Endothelial cell of umbilical vein (primary cell): ENCODE results near the gene DAGLB. TPM values are rescaled to one million over a fixed set of nuclear protein-coding genes. Genes with fewer than 3 reads are reported as not detected.
"Not testable (repeated sequence)": the region's sequence is repeated elsewhere in the genome, so short reads cannot be mapped to it uniquely, and the experiment has no call there.

Experiments
- BruUV-seq: library from RNA; stranded (reverse); fragments of 400-500 nt; replicated peaks from 2 replicates; lab custom pipeline; 2021; lab: Mats Ljungman, UMichigan
- CTCF ChIA-PET: fragments of 300-600, 350-600 bp; sonication (Branson Sonifier 250); formaldehyde crosslinking; loops from one replicate; lab custom pipeline; 2021; ENCODE audit warnings: antibody characterized with exemption, inconsistent platforms; lab: Charles Lee
- POLR2A ChIA-PET: fragments of 300-600, 350-600 bp; sonication (Branson Sonifier 250); formaldehyde crosslinking; loops from one replicate; lab custom pipeline; 2021; ENCODE audit warnings: antibody characterized with exemption, inconsistent platforms; lab: Charles Lee
- DNase-seq: peaks from one replicate; pipeline ENCODE4 v3.0.0-alpha.2; 2011; ENCODE audit warnings: low read depth, low spot score
- FAIRE-seq: peaks from 2 replicates; lab custom pipeline; 2011; peaks lifted over from hg19 to GRCh38; lab: Jason Lieb, UNC
- H2AFZ ChIP-seq: 2 replicates; pipeline ENCODE4 v1.6.0; 2012; ENCODE audit warnings: low read depth, low read length, control low read depth, inconsistent platforms
- H3K27ac ChIP-seq: 2 replicates; pipeline ENCODE4 v1.5.1; 2011; ENCODE audit warnings: low read depth, mild to moderate bottlenecking, control low read depth, low read length, moderate library complexity; ENCODE audit not compliant: insufficient read depth
- H3K27me3 ChIP-seq, 2 experiments: 2 replicates each; pipeline versions ENCODE4 v1.6.0 to v1.6.1; 2011; ENCODE audit warnings: low read length in 2 of 2, mixed read lengths in 1 of 2; ENCODE audit not compliant: control insufficient read depth in 2 of 2, insufficient read depth in 2 of 2
- H3K36me3 ChIP-seq, 2 experiments: 2 replicates in 1 of 2; 3 replicates in 1 of 2; pipeline ENCODE4 v1.5.1; 2011; ENCODE audit warnings: low read length in 2 of 2, mild to moderate bottlenecking in 1 of 2, moderate library complexity in 1 of 2; ENCODE audit not compliant: control insufficient read depth in 2 of 2, insufficient read depth in 2 of 2; ENCODE audit errors: extremely low read depth in 1 of 2
- H3K4me1 ChIP-seq: 3 replicates; pipeline ENCODE4 v1.5.1; 2011; ENCODE audit warnings: mild to moderate bottlenecking, low read length; ENCODE audit not compliant: control insufficient read depth, insufficient read depth; ENCODE audit errors: extremely low read depth
- H3K4me2 ChIP-seq: 2 replicates; pipeline ENCODE4 v1.6.1; 2011; ENCODE audit warnings: low read length, control low read depth, mixed read lengths; ENCODE audit not compliant: insufficient read depth
- H3K4me3 ChIP-seq, 3 experiments: fragments of 200-600 bp in 1 of 3; sonication (generic), shearing (Covaris generic) in 1 of 3; replicated peaks in 1 of 3; 2 replicates each; pipeline ENCODE4 v1.5.1; 2011 to 2016; ENCODE audit warnings: control low read depth in 3 of 3, low read length in 3 of 3, mild to moderate bottlenecking in 2 of 3, inconsistent platforms in 1 of 3, low read depth in 1 of 3, moderate library complexity in 1 of 3; ENCODE audit not compliant: insufficient read depth in 1 of 3
- H3K79me2 ChIP-seq: 2 replicates; pipeline ENCODE4 v1.6.0; 2012; ENCODE audit warnings: low read length, inconsistent platforms; ENCODE audit not compliant: control insufficient read depth, insufficient read depth
- H3K9ac ChIP-seq: replicated peaks from 2 replicates; pipeline ENCODE3; 2011; ENCODE audit warnings: low read length, control low read depth; ENCODE audit not compliant: insufficient read depth; ENCODE audit errors: extremely low read depth
- H3K9me1 ChIP-seq: replicated peaks from 3 replicates; pipeline ENCODE4 v1.6.0; 2011; ENCODE audit warnings: mild to moderate bottlenecking, low read length; ENCODE audit not compliant: control insufficient read depth, insufficient read depth; ENCODE audit errors: extremely low read depth
- H3K9me3 ChIP-seq: replicated peaks from 2 replicates; pipeline ENCODE4 v1.5.1; 2012; ENCODE audit warnings: low read length, inconsistent platforms; ENCODE audit not compliant: control insufficient read depth, insufficient read depth
- H4K20me1 ChIP-seq: replicated peaks from 2 replicates; pipeline ENCODE3; 2011; ENCODE audit warnings: mild to moderate bottlenecking, low read length; ENCODE audit not compliant: control insufficient read depth, insufficient read depth; ENCODE audit errors: extremely low read depth
- EZH2 ChIP-seq: IDR thresholded peaks from 2 replicates; pipeline ENCODE4 v1.6.1; 2012; ENCODE audit warnings: borderline replicate concordance, low read depth, mild to moderate bottlenecking, moderate library complexity, low read length, inconsistent platforms; ENCODE audit not compliant: severe bottlenecking
- FOS ChIP-seq: IDR thresholded peaks from 2 replicates; pipeline ENCODE4 v1.6.1; 2011; ENCODE audit warnings: mild to moderate bottlenecking, low read length, moderate library complexity, borderline replicate concordance; ENCODE audit not compliant: insufficient read depth
- GATA2 ChIP-seq: IDR thresholded peaks from 2 replicates; pipeline ENCODE4 v1.7.0; 2011; ENCODE audit warnings: low read depth, mild to moderate bottlenecking, moderate library complexity, mixed read lengths, low read length; ENCODE audit not compliant: insufficient read length, insufficient read depth
- JUN ChIP-seq: IDR thresholded peaks from 2 replicates; pipeline ENCODE4 v1.6.1; 2011; ENCODE audit warnings: borderline replicate concordance, low read depth; ENCODE audit not compliant: insufficient read length, insufficient read depth
- MYC ChIP-seq: IDR thresholded peaks from one replicate; pipeline ENCODE4 v1.6.1; 2011; ENCODE audit warnings: mild to moderate bottlenecking, low read depth, low read length
- POLR2A ChIP-seq: IDR thresholded peaks from 2 replicates; pipeline ENCODE4 v1.6.1; 2012; ENCODE audit warnings: low read depth, mild to moderate bottlenecking, control low read depth, low read length
- POLR2AphosphoS5 ChIP-seq: IDR thresholded peaks from 2 replicates; pipeline ENCODE4 v1.6.1; 2012; ENCODE audit warnings: low read depth, mild to moderate bottlenecking, control low read depth, low read length, moderate library complexity; ENCODE audit not compliant: insufficient read depth
- dilution Hi-C: fragments of 300-500 bp; cut with MboI; formaldehyde crosslinking; loops from one replicate; pipeline ENCODE4 v1.15.0; 2019; ENCODE audit warnings: low sequenced_read_pairs; ENCODE audit not compliant: extremely low pct_ligation_motif_present
- intact Hi-C: fragments of 100-400 bp; cut with micrococcal nuclease; formaldehyde crosslinking; loops from one replicate; pipeline ENCODE4 v1.10.0; 2022
- polyA plus RNA-seq, 4 experiments: library from polyadenylated mRNA; depleted of rRNA in 3 of 4; stranded (reverse) in 3 of 4; unstranded in 1 of 4; fragments of >200 nt; gene quantifications; 2 replicates each; pipeline versions ENCODE4 v1.2.1 to v1.2.3, GENCODE V29; 2011 to 2012; ENCODE audit warnings: missing spikeins in 1 of 4
- total RNA-seq: library from RNA; stranded (reverse); gene quantifications from 2 replicates; pipeline ENCODE4 v1.2.3, GENCODE V29; 2021
- TF ChIP-seq, protein P1 (sequence below), 2 donors: IDR thresholded peaks; 1 replicate in 1 of 2; 2 replicates in 1 of 2; pipeline ENCODE4 v1.5.1; 2011; ENCODE audit warnings: low read length in 2 of 2, mild to moderate bottlenecking in 2 of 2, moderate library complexity in 2 of 2, control low read depth in 1 of 2, inconsistent platforms in 1 of 2, low read depth in 1 of 2; ENCODE audit not compliant: insufficient read depth in 1 of 2; ENCODE audit errors: extremely low read depth in 1 of 2
- TF ChIP-seq, protein P2 (sequence below): IDR thresholded peaks from 2 replicates; pipeline ENCODE4 v1.6.1; 2011; ENCODE audit not compliant: insufficient read depth, insufficient read length

The DAGLB gene
- total and polyA plus RNA-seq, 2 donors (not counting 3 experiments of a cell fraction or from before 2014, with no cell fraction given) = 28.2 to 48.2 TPM

DNA sequence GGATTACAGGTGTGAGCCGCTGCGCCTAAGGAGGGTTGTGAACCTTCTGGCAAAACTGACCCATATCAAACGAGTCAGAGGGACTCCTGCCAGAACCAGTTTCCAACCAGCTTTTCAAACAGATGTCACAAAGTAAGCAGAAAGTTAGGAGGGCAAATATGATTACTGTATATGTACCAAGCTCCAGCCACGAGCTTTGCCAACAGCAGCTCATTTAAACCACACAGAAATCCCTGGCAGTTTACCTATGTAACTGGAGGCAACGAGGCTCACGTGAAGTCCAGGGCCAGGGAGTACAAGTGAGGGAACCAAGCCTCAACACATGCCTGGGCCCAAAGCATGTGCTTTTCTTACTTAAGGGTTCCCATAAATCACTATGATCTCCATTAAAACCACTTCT, 12.5 kb upstream of the DAGLB start:
- dilution Hi-C loops = no loop called here
- no TSS peak for BruUV-seq

DNA sequence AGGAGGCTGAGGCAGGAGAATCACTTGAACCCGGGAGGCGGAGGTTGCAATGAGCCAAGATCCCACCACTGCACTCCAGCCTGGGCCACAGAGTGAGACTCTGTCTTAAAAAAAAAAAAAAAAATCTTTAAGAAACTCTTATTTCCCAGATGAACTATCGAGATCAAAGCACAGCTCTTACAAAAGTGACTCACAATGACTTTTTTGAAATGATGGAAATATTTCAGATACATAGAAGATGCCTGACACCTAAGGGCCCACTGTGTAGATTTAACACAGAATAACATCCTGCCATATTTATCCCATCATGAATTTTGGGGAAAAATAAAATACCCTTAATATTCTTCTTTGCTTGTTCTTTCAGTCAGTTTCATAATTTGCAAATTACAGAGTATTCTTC, 10.9 kb upstream of the DAGLB start:
- DNase-seq, H3K27ac ChIP-seq, H3K9me1 ChIP-seq, POLR2A ChIA-PET, H3K4me2 ChIP-seq, intact Hi-C loops, BruUV-seq, H4K20me1 ChIP-seq, H3K27me3 ChIP-seq, H3K9me3 ChIP-seq, dilution Hi-C loops, H3K79me2 ChIP-seq, H3K4me1 ChIP-seq, H3K4me3 ChIP-seq, FAIRE-seq, H3K9ac ChIP-seq, H2AFZ ChIP-seq: not testable (repeated sequence)
- CTCF ChIA-PET = interaction anchor here (1.2 kb wide), 1 partner anchor 11 kb away, joined by 3 read pairs; the partner anchor contains the start of gene DAGLB
- H3K36me3 ChIP-seq = peaks cover 9 to 12% of the 10 kb centered on the region in 2 experiments

More for the DNA sequence above, 12.5 kb upstream of the DAGLB start:
- DNase-seq (no peak), FAIRE-seq (no peak)
- Histone ChIP-seq H3K9me1 (no peaks in the 10 kb centered on the region), H3K4me3 (no peak overlapping the region), H3K27me3 (no peaks in the 10 kb centered on the region), H4K20me1 (no peaks in the 10 kb centered on the region), H2AFZ (no peak overlapping the region), H3K36me3 (peaks cover 9 to 15% of the 10 kb centered on the region in 2 experiments), H3K4me2 (no peak overlapping the region), H3K79me2 (no peaks in the 10 kb centered on the region), H3K9me3 (no peaks in the 10 kb centered on the region), H3K9ac (no peak overlapping the region), H3K27ac (no peak overlapping the region), H3K4me1 (no peaks in the 10 kb centered on the region)
- TF ChIP-seq, protein P1, sequence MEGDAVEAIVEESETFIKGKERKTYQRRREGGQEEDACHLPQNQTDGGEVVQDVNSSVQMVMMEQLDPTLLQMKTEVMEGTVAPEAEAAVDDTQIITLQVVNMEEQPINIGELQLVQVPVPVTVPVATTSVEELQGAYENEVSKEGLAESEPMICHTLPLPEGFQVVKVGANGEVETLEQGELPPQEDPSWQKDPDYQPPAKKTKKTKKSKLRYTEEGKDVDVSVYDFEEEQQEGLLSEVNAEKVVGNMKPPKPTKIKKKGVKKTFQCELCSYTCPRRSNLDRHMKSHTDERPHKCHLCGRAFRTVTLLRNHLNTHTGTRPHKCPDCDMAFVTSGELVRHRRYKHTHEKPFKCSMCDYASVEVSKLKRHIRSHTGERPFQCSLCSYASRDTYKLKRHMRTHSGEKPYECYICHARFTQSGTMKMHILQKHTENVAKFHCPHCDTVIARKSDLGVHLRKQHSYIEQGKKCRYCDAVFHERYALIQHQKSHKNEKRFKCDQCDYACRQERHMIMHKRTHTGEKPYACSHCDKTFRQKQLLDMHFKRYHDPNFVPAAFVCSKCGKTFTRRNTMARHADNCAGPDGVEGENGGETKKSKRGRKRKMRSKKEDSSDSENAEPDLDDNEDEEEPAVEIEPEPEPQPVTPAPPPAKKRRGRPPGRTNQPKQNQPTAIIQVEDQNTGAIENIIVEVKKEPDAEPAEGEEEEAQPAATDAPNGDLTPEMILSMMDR (IDR thresholded peaks at IDR 0.05; ENCODE audit: extremely low read depth in 1 of 2, insufficient read depth in 1 of 2, low read depth in 1 of 2, low read length in 2 of 2) = no peak
- TF ChIP-seq, protein P2, sequence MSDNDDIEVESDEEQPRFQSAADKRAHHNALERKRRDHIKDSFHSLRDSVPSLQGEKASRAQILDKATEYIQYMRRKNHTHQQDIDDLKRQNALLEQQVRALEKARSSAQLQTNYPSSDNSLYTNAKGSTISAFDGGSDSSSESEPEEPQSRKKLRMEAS = no peak
- TF ChIP-seq GATA2 (no peak), MYC (no peak), JUN (no peak), POLR2AphosphoS5 (no peak), POLR2A (no peak), EZH2 (no peak), FOS (no peak)
- CTCF ChIA-PET = no interaction called here
- POLR2A ChIA-PET = no interaction called here
- intact Hi-C loops = no loop called here
